Mammary epithelial cell (primary cell): ENCODE measurements around the gene STK32A.

Experiments
- CTCF ChIP-seq, 2 donors: IDR thresholded peaks in 1 of 2; conservative IDR thresholded peaks in 1 of 2; 2 replicates each; pipeline ENCODE4 v1.5.1; 2011 to 2012; ENCODE audit warnings: inconsistent platforms in 2 of 2, low read length in 2 of 2, mild to moderate bottlenecking in 2 of 2, control low read depth in 1 of 2, low read depth in 1 of 2; ENCODE audit not compliant: insufficient read depth in 1 of 2; ENCODE audit errors: extremely low read depth in 1 of 2
- EZH2 ChIP-seq: IDR thresholded peaks from 2 replicates; pipeline ENCODE4 v1.6.1; 2012; ENCODE audit warnings: low read length, inconsistent platforms, borderline replicate concordance

- no peak for TF ChIP-seq EZH2
- TF ChIP-seq CTCF (conservative IDR thresholded peaks at IDR 0.05 in 1 of 2, IDR thresholded peaks at IDR 0.05 in 1 of 2; ENCODE audit: extremely low read depth in 1 of 2, insufficient read depth in 1 of 2, low read depth in 1 of 2, low read length in 2 of 2) = no peak
These were observed 174.2 kb downstream of the STK32A start for GRCh38 chr5:147408980-147409379.
